HepG2 (cell line): Measurements from ENCODE around the gene NBEAL2. TPM values are rescaled to one million over a fixed set of nuclear protein-coding genes. Genes with fewer than 3 reads are reported as not detected.

Source experiments
- CREM ChIP-seq, 2 experiments: sonication (generic) in 1 of 2; formaldehyde crosslinking in 1 of 2; IDR thresholded peaks; 2 replicates each; pipeline versions ENCODE4 v1.4.0 to v1.6.1; 2016 to 2020; ENCODE audit warnings: antibody characterized with exemption in 1 of 2, mild to moderate bottlenecking in 1 of 2, missing genetic modification reagents in 1 of 2
- EZH2 ChIP-seq: conservative IDR thresholded peaks from 2 replicates; pipeline ENCODE4 v1.6.1; 2012; ENCODE audit warnings: mild to moderate bottlenecking, low read depth, low read length, moderate library complexity
- MLX ChIP-seq: IDR thresholded peaks from 2 replicates; pipeline ENCODE4 v1.6.1; 2016
- MXD4 ChIP-seq: IDR thresholded peaks from 2 replicates; pipeline ENCODE4 v1.6.1; 2016; ENCODE audit warnings: mild to moderate bottlenecking, missing biosample characterization, missing genetic modification reagents
- SOX5 ChIP-seq: IDR thresholded peaks from 2 replicates; pipeline ENCODE4 v1.6.1; 2016; ENCODE audit warnings: borderline replicate concordance
- ZBTB40 ChIP-seq, 2 experiments: fragments of 450-650 bp in 1 of 2; sonication (generic) in 1 of 2; formaldehyde crosslinking in 1 of 2; IDR thresholded peaks; 2 replicates each; pipeline versions ENCODE4 v1.6.1 to v1.8.0; 2016 to 2022; ENCODE audit warnings: antibody characterized with exemption in 1 of 2, mild to moderate bottlenecking in 1 of 2, missing genetic modification reagents in 1 of 2
- ZNF282 ChIP-seq: fragments of 450-650 bp; IDR thresholded peaks from 2 replicates; pipeline ENCODE4 v1.6.1; 2018; ENCODE audit not compliant: partially characterized antibody
- ZNF318 ChIP-seq: sonication (generic); formaldehyde crosslinking; IDR thresholded peaks from 2 replicates; pipeline ENCODE4 v1.4.0; 2020; ENCODE audit warnings: mild to moderate bottlenecking, missing genetic modification reagents
- ZNF337 ChIP-seq: sonication (generic); formaldehyde crosslinking; IDR thresholded peaks from 2 replicates; pipeline ENCODE4 v1.5.1; 2020; ENCODE audit warnings: missing genetic modification reagents, low read depth, mild to moderate bottlenecking, borderline replicate concordance
- ZNF775 ChIP-seq: sonication (generic); formaldehyde crosslinking; IDR thresholded peaks from 2 replicates; pipeline ENCODE4 v1.4.0; 2020; ENCODE audit warnings: missing genetic modification reagents, mild to moderate bottlenecking, moderate library complexity, borderline replicate concordance
- polyA plus RNA-seq, 8 experiments: library from polyadenylated mRNA; depleted of rRNA in 3 of 8; stranded (reverse) in 7 of 8; unstranded in 1 of 8; fragments of >200 nt; fragmentation: Illumina TruSeq in 4 of 8; extraction: Trizol in 4 of 8; gene quantifications; 2 replicates each; pipeline versions ENCODE4 v1.2.1 to v1.2.3, GENCODE V29; 2011 to 2016; ENCODE audit warnings: low read depth in 4 of 8, missing spikeins in 1 of 8, mixed read lengths in 1 of 8; ENCODE audit not compliant: insufficient read depth in 1 of 8
- total RNA-seq, 5 experiments: library from RNA; depleted of rRNA; stranded (reverse); fragments of >200 nt; fragmentation: Illumina TruSeq; extraction: Trizol; gene quantifications; 2 replicates each; pipeline ENCODE4 v1.2.3, GENCODE V29; 2016; ENCODE audit warnings: low read depth in 1 of 5

The NBEAL2 gene
- total and polyA plus RNA-seq, 2 of the 13 experiments (the other 11 are each of a cell fraction or from before 2014, with no cell fraction given): 9.7 to 12.4 TPM

- TF ChIP-seq ZNF318 (CRISPR knock-in tag) (no peak), SOX5 (peak; percentile 28; the same call in 1 of the 2 replicates), ZNF775 (CRISPR knock-in tag) (no peak), ZNF337 (no peak), ZBTB40 (IDR thresholded peaks at IDR 0.05) (no peak), ZBTB40 (CRISPR knock-in tag; IDR thresholded peaks at IDR 0.05) (no peak), MXD4 (CRISPR knock-in tag) (no peak), EZH2 (no peak), CREM (IDR thresholded peaks at IDR 0.05) (no peak), CREM (CRISPR knock-in tag; IDR thresholded peaks at IDR 0.05) (no peak), ZNF282 (no peak), MLX (no peak)
Observed at GRCh38 chr3:46931631-46932331, 47.7 kb upstream of the NBEAL2 start (continued).
